GM12878 (cell line): ENCODE measurements around the gene NAA60.

ENCODE experiments used
- ASH2L ChIP-seq: fragments of 300-600, 200-600 bp; sonication (generic); IDR thresholded peaks from 2 replicates; pipeline ENCODE4 v1.6.1; 2017; ENCODE audit warnings: low read depth, mild to moderate bottlenecking, borderline replicate concordance
- EZH2 ChIP-seq: IDR thresholded peaks from 2 replicates; pipeline ENCODE4 v1.6.1; 2012; ENCODE audit warnings: low read depth, mild to moderate bottlenecking, control low read depth, inconsistent platforms, low read length, borderline replicate concordance; ENCODE audit not compliant: control insufficient read depth
- JUND ChIP-seq: IDR thresholded peaks from 2 replicates; pipeline ENCODE4 v1.6.1; 2012; ENCODE audit warnings: low read depth, mild to moderate bottlenecking, low read length, improper control_type of control experiment, moderate library complexity
- MYC ChIP-seq: IDR thresholded peaks from 2 replicates; pipeline ENCODE4 v1.6.1; 2011; ENCODE audit warnings: mild to moderate bottlenecking, low read length, moderate library complexity, inconsistent platforms; ENCODE audit not compliant: insufficient read depth, insufficient replicate concordance, insufficient read length, severe bottlenecking
- POLR2AphosphoS5 ChIP-seq: IDR thresholded peaks from 2 replicates; pipeline ENCODE4 v1.6.1; 2011; ENCODE audit warnings: mild to moderate bottlenecking, low read length, inconsistent platforms
- RCOR1 ChIP-seq: conservative IDR thresholded peaks from 2 replicates; pipeline ENCODE4 v1.6.1; 2012; ENCODE audit warnings: low read depth, low read length, improper control_type of control experiment
- ZNF274 ChIP-seq: IDR thresholded peaks from one replicate; pipeline ENCODE4 v1.8.0; 2011; ENCODE audit not compliant: insufficient read length, insufficient read depth
- TF ChIP-seq, protein P1 (sequence below), 3 experiments: IDR thresholded peaks in 2 of 3; conservative IDR thresholded peaks in 1 of 3; 2 replicates each; pipeline ENCODE4 v1.5.1; 2011; ENCODE audit warnings: low read depth in 3 of 3, low read length in 3 of 3, mild to moderate bottlenecking in 3 of 3, control low read depth in 2 of 3, moderate library complexity in 2 of 3, inconsistent platforms in 1 of 3, mixed read lengths in 1 of 3; ENCODE audit not compliant: control insufficient read depth in 2 of 3, insufficient read depth in 1 of 3; ENCODE audit errors: extremely low read depth in 1 of 3
- TF ChIP-seq, protein P2 (sequence below): IDR thresholded peaks from 2 replicates; pipeline ENCODE4 v1.6.1; 2012; ENCODE audit warnings: mild to moderate bottlenecking, low read depth, low read length

GRCh38 chr16:3458278-3458851 lies 14.9 kb downstream of the NAA60 start:
- TF ChIP-seq, protein P1, sequence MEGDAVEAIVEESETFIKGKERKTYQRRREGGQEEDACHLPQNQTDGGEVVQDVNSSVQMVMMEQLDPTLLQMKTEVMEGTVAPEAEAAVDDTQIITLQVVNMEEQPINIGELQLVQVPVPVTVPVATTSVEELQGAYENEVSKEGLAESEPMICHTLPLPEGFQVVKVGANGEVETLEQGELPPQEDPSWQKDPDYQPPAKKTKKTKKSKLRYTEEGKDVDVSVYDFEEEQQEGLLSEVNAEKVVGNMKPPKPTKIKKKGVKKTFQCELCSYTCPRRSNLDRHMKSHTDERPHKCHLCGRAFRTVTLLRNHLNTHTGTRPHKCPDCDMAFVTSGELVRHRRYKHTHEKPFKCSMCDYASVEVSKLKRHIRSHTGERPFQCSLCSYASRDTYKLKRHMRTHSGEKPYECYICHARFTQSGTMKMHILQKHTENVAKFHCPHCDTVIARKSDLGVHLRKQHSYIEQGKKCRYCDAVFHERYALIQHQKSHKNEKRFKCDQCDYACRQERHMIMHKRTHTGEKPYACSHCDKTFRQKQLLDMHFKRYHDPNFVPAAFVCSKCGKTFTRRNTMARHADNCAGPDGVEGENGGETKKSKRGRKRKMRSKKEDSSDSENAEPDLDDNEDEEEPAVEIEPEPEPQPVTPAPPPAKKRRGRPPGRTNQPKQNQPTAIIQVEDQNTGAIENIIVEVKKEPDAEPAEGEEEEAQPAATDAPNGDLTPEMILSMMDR (IDR thresholded peaks at IDR 0.05 in 2 of 3, conservative IDR thresholded peaks at IDR 0.05 in 1 of 3; ENCODE audit: control insufficient read depth in 2 of 3, extremely low read depth in 1 of 3, insufficient read depth in 1 of 3, low read depth in 3 of 3, low read length in 3 of 3), result no peak
- TF ChIP-seq ZNF274, result no peak
- TF ChIP-seq, protein P2, sequence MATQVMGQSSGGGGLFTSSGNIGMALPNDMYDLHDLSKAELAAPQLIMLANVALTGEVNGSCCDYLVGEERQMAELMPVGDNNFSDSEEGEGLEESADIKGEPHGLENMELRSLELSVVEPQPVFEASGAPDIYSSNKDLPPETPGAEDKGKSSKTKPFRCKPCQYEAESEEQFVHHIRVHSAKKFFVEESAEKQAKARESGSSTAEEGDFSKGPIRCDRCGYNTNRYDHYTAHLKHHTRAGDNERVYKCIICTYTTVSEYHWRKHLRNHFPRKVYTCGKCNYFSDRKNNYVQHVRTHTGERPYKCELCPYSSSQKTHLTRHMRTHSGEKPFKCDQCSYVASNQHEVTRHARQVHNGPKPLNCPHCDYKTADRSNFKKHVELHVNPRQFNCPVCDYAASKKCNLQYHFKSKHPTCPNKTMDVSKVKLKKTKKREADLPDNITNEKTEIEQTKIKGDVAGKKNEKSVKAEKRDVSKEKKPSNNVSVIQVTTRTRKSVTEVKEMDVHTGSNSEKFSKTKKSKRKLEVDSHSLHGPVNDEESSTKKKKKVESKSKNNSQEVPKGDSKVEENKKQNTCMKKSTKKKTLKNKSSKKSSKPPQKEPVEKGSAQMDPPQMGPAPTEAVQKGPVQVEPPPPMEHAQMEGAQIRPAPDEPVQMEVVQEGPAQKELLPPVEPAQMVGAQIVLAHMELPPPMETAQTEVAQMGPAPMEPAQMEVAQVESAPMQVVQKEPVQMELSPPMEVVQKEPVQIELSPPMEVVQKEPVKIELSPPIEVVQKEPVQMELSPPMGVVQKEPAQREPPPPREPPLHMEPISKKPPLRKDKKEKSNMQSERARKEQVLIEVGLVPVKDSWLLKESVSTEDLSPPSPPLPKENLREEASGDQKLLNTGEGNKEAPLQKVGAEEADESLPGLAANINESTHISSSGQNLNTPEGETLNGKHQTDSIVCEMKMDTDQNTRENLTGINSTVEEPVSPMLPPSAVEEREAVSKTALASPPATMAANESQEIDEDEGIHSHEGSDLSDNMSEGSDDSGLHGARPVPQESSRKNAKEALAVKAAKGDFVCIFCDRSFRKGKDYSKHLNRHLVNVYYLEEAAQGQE, result no peak
- no peak for TF ChIP-seq ASH2L
- TF ChIP-seq EZH2, result no peak
- no peak for TF ChIP-seq POLR2AphosphoS5
- TF ChIP-seq JUND, result no peak
- no peak for TF ChIP-seq RCOR1
- TF ChIP-seq MYC, result no peak
